ENCODE measurements around the gene PNPLA5.

DNA sequence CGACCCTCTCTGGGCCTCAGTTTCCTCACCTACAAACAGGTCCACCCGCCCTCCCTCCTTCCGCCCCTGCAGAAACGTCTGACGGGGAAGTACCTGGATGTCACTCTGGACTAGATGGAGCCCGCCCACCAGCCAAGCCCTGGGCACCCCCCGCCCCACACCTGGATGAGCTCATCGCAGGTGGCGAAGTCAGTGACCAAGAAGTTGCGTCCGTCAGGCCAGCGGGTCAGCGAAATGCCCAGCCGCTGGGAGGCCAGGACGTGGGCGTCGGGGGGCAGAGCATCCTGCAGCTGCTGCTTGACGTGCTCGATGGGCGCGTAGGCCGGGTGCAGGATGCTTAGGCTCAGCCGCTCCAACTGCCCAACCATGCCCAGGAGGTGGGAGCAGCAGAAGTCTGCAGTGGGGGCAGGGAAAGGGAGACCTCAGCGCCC lies 897 bp downstream of the PNPLA5 start:
- TF ChIP-seq POLR2A (IDR thresholded peaks at IDR 0.05) (no peak), EP300 (IDR thresholded peaks at IDR 0.05) (no peak)
